ENCODE data around the gene C17orf114.
A peak's percentile ranks its signal among the peaks of the same experiment; 100 is the strongest.

Gene C17orf114

GRCh38 chr17:4806777-4807604 is 4.9 kb upstream of the C17orf114 start, which contains the start of gene PLD2:
TSS of gene PLD2 (plus strand) at chr17:4807152. CDS start at chr17:4807773, 621 bp downstream.
- intact Hi-C loops (cut with DNase I), result no loop called here
- H3K36me3 ChIP-seq (ENCODE audit: control insufficient read depth in 2 of 3, insufficient read depth in 3 of 3, low read length in 3 of 3), result peaks cover 0 to 2% (median 0%) of the 10 kb centered on the region in 3 donors
- H3K27me3 ChIP-seq (ENCODE audit: control insufficient read depth, insufficient read depth, low read length), result no peaks in the 10 kb centered on the region
- peak within 1 kb of the TSS; percentile 20 to 62 (median 58) for H3K9ac ChIP-seq (ENCODE audit: low read length in 3 of 3)
- no peak within 1 kb of the TSS for H3K27ac ChIP-seq (ENCODE audit: low read depth in 2 of 2, low read length in 2 of 2)
- H3K4me1 ChIP-seq (ENCODE audit: control insufficient read depth in 2 of 3, insufficient read depth in 2 of 3, low read depth in 1 of 3, low read length in 3 of 3), result peaks cover 0 to 4% (median 3%) of the 10 kb centered on the region in 3 donors
- H3K4me3 ChIP-seq (ENCODE audit: low read length in 3 of 3), result peak within 1 kb of the TSS; percentile 50 to 62 (median 60)
- FAIRE-seq, result no peak
- H3K9me3 ChIP-seq (ENCODE audit: control insufficient read depth in 2 of 3, insufficient read depth in 1 of 3, low read length in 3 of 3), result no peaks in the 10 kb centered on the region
- DNase-seq, result peak; percentile 86 to 95 (median 91)
- no peak for TF ChIP-seq CTCF (IDR thresholded peaks at IDR 0.05; ENCODE audit: borderline replicate concordance, extremely low read depth, insufficient read depth)

GRCh38 chr17:4806456-4806776 is 4.3 kb upstream of the C17orf114 start:
- no peak for TF ChIP-seq CTCF (IDR thresholded peaks at IDR 0.05; ENCODE audit: borderline replicate concordance, extremely low read depth, insufficient read depth)
- FAIRE-seq, result no peak
- Histone ChIP-seq H3K27ac (ENCODE audit: low read depth in 2 of 2, low read length in 2 of 2) (no peak overlapping the region), H3K27me3 (ENCODE audit: control insufficient read depth, insufficient read depth, low read length) (no peaks in the 10 kb centered on the region), H3K36me3 (ENCODE audit: control insufficient read depth in 2 of 3, insufficient read depth in 3 of 3, low read length in 3 of 3) (peaks cover 0 to 2% (median 0%) of the 10 kb centered on the region in 3 donors), H3K9me3 (ENCODE audit: control insufficient read depth in 2 of 3, insufficient read depth in 1 of 3, low read length in 3 of 3) (no peaks in the 10 kb centered on the region), H3K9ac (ENCODE audit: low read length in 3 of 3) (peak overlapping the region; percentile 20 to 62 (median 58)), H3K4me1 (ENCODE audit: control insufficient read depth in 2 of 3, insufficient read depth in 2 of 3, low read depth in 1 of 3, low read length in 3 of 3) (peaks cover 0 to 4% (median 3%) of the 10 kb centered on the region in 3 donors), H3K4me3 (ENCODE audit: low read length in 3 of 3) (peak overlapping the region; percentile 47 to 60 (median 47))
- intact Hi-C loops (cut with DNase I), result no loop called here
- peak in 2 of 5 donors; percentile 38 to 49 for DNase-seq

- Histone ChIP-seq H3K9ac (ENCODE audit: low read length in 3 of 3) (no peak overlapping the region), H3K27me3 (ENCODE audit: control insufficient read depth, insufficient read depth, low read length) (no peaks in the 10 kb centered on the region), H3K36me3 (ENCODE audit: control insufficient read depth in 2 of 3, insufficient read depth in 3 of 3, low read length in 3 of 3) (peaks cover 5 to 20% (median 13%) of the 10 kb centered on the region in 3 donors), H3K4me3 (ENCODE audit: low read length in 3 of 3) (no peak overlapping the region), H3K4me1 (ENCODE audit: control insufficient read depth in 2 of 3, insufficient read depth in 2 of 3, low read depth in 1 of 3, low read length in 3 of 3) (peaks cover 0 to 7% (median 0%) of the 10 kb centered on the region in 3 donors), H3K27ac (ENCODE audit: low read depth in 2 of 2, low read length in 2 of 2) (no peak overlapping the region), H3K9me3 (ENCODE audit: control insufficient read depth in 2 of 3, insufficient read depth in 1 of 3, low read length in 3 of 3) (no peaks in the 10 kb centered on the region)
- FAIRE-seq (no peak), DNase-seq (peak in 4 of 5 donors; percentile 60 to 82 (median 76))
- intact Hi-C loops (cut with DNase I), result no loop called here
- TF ChIP-seq CTCF (IDR thresholded peaks at IDR 0.05; ENCODE audit: borderline replicate concordance, extremely low read depth, insufficient read depth), result no peak
Observed at GRCh38 chr17:4800462-4801196, 1.5 kb downstream of the C17orf114 start.
